ENCODE data around the gene KPNB1. TPM values are rescaled to one million over a fixed set of nuclear protein-coding genes. Genes with fewer than 3 reads are reported as not detected.

The KPNB1 gene
- polyA plus RNA-seq, 1 donor (not counting 4 experiments of a cell fraction or from before 2014, with no cell fraction given) = 220 TPM

DNA sequence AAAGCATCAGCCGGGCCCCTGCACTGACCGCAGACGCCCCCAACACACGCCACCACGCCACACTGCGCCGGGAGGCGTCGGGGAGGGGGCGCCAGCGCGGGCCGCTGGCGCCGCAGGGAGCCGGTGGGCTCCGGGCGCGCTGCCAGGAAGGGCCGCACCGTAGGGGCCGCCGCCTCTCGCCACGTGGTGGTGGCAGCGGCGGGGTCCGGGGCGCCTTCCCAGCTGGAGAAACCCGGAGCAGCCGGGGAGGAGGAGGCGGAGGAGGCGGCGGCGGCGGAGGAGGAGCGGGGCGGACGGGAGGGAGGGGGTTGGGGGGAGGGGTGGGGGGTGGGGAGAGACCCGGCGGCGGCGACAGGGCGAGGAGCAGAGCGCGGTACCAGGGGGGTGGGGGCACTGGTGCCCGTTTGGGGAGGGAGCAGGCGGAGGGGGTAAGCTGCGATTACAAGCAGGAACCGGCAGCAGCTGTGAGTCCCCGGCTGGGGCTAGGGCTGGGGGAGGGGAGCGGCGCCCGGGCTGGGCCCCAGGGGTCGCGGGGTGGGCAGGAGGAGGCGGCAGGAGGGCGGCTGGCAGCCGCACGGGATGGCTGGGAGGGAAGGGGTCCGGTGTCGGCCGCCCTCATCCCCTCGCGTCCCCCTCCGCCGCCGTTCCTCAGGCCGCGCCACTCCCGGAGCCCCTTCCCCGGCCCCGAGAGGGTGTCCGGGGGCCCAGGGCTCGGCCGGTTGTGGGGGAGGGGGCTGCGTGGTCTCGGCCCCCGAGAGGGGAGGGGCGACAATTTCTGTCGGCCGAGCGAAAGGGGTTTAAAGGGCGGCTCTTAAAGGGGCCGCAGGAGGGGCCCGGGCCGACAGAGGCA, 44.2 kb downstream of the KPNB1 start, which contains the start of gene TBKBP1:
TSS of gene TBKBP1 (plus strand) at position 431 of the 850 bp plus-strand sequence. CDS start 1,952 bp downstream, outside the sequence.
- peaks cover 5% of the 10 kb centered on the region for H3K27me3 ChIP-seq (ENCODE audit: control insufficient read depth, extremely low read depth, insufficient read depth, low read length)
- no peak for DNase-seq (ENCODE audit: low read depth, low spot score)
- no peaks in the 10 kb centered on the region for H3K36me3 ChIP-seq (ENCODE audit: control insufficient read depth in 2 of 2, extremely low read depth in 1 of 2, insufficient read depth in 2 of 2, low read length in 2 of 2)
- H3K79me2 ChIP-seq (ENCODE audit: control insufficient read depth, insufficient read depth, low read length) = no peaks in the 10 kb centered on the region
- H3K4me1 ChIP-seq (ENCODE audit: control insufficient read depth, extremely low read depth, insufficient read depth, low read length) = peaks cover 13% of the 10 kb centered on the region
- H3K4me2 ChIP-seq (ENCODE audit: control insufficient read depth, extremely low read depth, insufficient read depth, low read depth, low read length) = peak within 1 kb of the TSS; percentile 80
- FAIRE-seq = no peak
- peak within 1 kb of the TSS; percentile 68 for H3K9ac ChIP-seq (ENCODE audit: control insufficient read depth, extremely low read depth, insufficient read depth, low read length)
- peak within 1 kb of the TSS; percentile 76 for H2AFZ ChIP-seq (ENCODE audit: control insufficient read depth, low read length)
- no peaks in the 10 kb centered on the region for H3K9me3 ChIP-seq (ENCODE audit: control insufficient read depth, low read depth, low read length)
- no peaks in the 10 kb centered on the region for H4K20me1 ChIP-seq (ENCODE audit: control insufficient read depth, extremely low read depth, insufficient read depth, low read length)
- H3K27ac ChIP-seq (ENCODE audit: control insufficient read depth, insufficient read depth, low read length) = no peak within 1 kb of the TSS
- no peaks in the 10 kb centered on the region for H3K9me1 ChIP-seq (ENCODE audit: control insufficient read depth, extremely low read depth, insufficient read depth, low read length)
- TF ChIP-seq, protein P1, sequence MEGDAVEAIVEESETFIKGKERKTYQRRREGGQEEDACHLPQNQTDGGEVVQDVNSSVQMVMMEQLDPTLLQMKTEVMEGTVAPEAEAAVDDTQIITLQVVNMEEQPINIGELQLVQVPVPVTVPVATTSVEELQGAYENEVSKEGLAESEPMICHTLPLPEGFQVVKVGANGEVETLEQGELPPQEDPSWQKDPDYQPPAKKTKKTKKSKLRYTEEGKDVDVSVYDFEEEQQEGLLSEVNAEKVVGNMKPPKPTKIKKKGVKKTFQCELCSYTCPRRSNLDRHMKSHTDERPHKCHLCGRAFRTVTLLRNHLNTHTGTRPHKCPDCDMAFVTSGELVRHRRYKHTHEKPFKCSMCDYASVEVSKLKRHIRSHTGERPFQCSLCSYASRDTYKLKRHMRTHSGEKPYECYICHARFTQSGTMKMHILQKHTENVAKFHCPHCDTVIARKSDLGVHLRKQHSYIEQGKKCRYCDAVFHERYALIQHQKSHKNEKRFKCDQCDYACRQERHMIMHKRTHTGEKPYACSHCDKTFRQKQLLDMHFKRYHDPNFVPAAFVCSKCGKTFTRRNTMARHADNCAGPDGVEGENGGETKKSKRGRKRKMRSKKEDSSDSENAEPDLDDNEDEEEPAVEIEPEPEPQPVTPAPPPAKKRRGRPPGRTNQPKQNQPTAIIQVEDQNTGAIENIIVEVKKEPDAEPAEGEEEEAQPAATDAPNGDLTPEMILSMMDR (optimal IDR thresholded peaks at IDR 0.05 in 1 of 3, IDR thresholded peaks at IDR 0.05 in 1 of 3, conservative IDR thresholded peaks at IDR 0.05 in 1 of 3; ENCODE audit: extremely low read depth in 1 of 3, insufficient read depth in 2 of 3, low read length in 3 of 3) = no peak
- no peak for TF ChIP-seq EZH2 (IDR thresholded peaks at IDR 0.05; ENCODE audit: low read length)
- H3K4me3 ChIP-seq (ENCODE audit: control insufficient read depth in 2 of 3, extremely low read depth in 1 of 3, insufficient read depth in 2 of 3, low read depth in 1 of 3, low read length in 3 of 3) = peak within 1 kb of the TSS; percentile 67 to 73 (median 69)
- dilution Hi-C loops (cut with MboI; ENCODE audit: extremely low pct_ligation_motif_present, low sequenced_read_pairs) = no loop called here

DNA sequence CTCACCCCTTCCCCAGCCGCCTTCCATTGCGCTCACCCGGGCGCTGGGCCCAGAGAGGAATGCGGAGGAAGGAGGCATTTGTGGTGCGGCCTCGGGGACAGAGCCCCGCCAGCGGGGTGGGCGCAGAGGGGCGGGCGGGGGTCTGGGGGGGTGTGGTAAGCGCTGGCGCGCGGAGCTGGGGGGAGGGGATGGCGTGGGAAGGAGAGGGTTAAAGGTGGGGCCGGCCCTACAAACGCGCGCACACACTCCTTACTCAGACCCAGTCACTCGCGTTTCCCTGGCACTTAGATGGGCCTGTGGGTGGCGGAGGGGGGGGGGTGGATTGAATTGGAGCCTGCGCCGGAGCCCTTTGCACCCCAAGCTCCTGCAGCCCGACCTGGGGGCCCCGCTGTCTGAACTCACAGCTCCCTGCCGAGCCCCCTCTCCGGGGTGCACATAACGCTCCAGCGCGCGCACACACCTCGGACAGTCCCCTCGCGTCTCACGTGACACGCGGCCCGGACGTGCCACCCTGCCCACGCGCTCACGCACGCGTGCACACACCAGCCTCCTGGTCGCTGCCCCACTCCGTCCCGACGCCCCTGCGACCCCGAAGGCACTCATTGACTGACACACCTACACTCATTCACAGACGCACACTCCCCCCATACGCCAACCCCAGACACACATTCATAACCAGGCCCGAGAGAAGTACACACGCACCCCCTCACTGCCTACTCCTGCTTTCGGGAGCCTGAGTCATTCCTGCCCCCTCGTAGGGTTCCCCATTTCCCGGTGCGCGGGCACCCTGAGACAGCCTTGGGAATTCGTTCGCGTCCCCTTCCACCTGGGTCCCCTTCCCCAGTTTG, 45.1 kb downstream of the KPNB1 start:
- no peak for DNase-seq (ENCODE audit: low read depth, low spot score)
- Histone ChIP-seq H3K4me2 (ENCODE audit: control insufficient read depth, extremely low read depth, insufficient read depth, low read depth, low read length) (peak overlapping the region; percentile 80), H3K79me2 (ENCODE audit: control insufficient read depth, insufficient read depth, low read length) (no peaks in the 10 kb centered on the region), H2AFZ (ENCODE audit: control insufficient read depth, low read length) (peak overlapping the region; percentile 76), H3K27me3 (ENCODE audit: control insufficient read depth, extremely low read depth, insufficient read depth, low read length) (peaks cover 5% of the 10 kb centered on the region), H3K36me3 (ENCODE audit: control insufficient read depth in 2 of 2, extremely low read depth in 1 of 2, insufficient read depth in 2 of 2, low read length in 2 of 2) (peaks cover 0 to 2% of the 10 kb centered on the region in 2 experiments), H3K4me3 (ENCODE audit: control insufficient read depth in 2 of 3, extremely low read depth in 1 of 3, insufficient read depth in 2 of 3, low read depth in 1 of 3, low read length in 3 of 3) (peak overlapping the region; percentile 67 to 73 (median 69)), H3K9ac (ENCODE audit: control insufficient read depth, extremely low read depth, insufficient read depth, low read length) (peak overlapping the region; percentile 68), H4K20me1 (ENCODE audit: control insufficient read depth, extremely low read depth, insufficient read depth, low read length) (no peaks in the 10 kb centered on the region), H3K9me1 (ENCODE audit: control insufficient read depth, extremely low read depth, insufficient read depth, low read length) (no peaks in the 10 kb centered on the region), H3K4me1 (ENCODE audit: control insufficient read depth, extremely low read depth, insufficient read depth, low read length) (peaks cover 13% of the 10 kb centered on the region), H3K9me3 (ENCODE audit: control insufficient read depth, low read depth, low read length) (no peaks in the 10 kb centered on the region), H3K27ac (ENCODE audit: control insufficient read depth, insufficient read depth, low read length) (no peak overlapping the region)
- dilution Hi-C loops (cut with MboI; ENCODE audit: extremely low pct_ligation_motif_present, low sequenced_read_pairs) = no loop called here
- FAIRE-seq = no peak
- TF ChIP-seq, protein P1 (optimal IDR thresholded peaks at IDR 0.05 in 1 of 3, IDR thresholded peaks at IDR 0.05 in 1 of 3, conservative IDR thresholded peaks at IDR 0.05 in 1 of 3; ENCODE audit: extremely low read depth in 1 of 3, insufficient read depth in 2 of 3, low read length in 3 of 3) = no peak
- TF ChIP-seq EZH2 (IDR thresholded peaks at IDR 0.05; ENCODE audit: low read length) = no peak

Data from keratinocyte (primary cell).